Left ventricle myocardium inferior (tissue), 1 donor: ENCODE measurements around the gene SLCO4A1. TPM values are rescaled to one million over a fixed set of nuclear protein-coding genes. Genes with fewer than 3 reads are reported as not detected.

Experiments
- DNase-seq: peaks from one replicate; pipeline ENCODE4 v3.0.0-alpha.2; 2020
- H3K27ac ChIP-seq: fragments of 200-600 bp; replicated peaks from 2 replicates; pipeline ENCODE4 v1.8.0; 2021
- H3K27me3 ChIP-seq: fragments of 200-600 bp; 2 replicates; pipeline ENCODE4 v1.8.0; 2021; ENCODE audit warnings: low read depth
- H3K36me3 ChIP-seq: fragments of 200-600 bp; 2 replicates; pipeline ENCODE4 v1.8.0; 2021
- H3K4me1 ChIP-seq: fragments of 200-600 bp; 2 replicates; pipeline ENCODE4 v1.8.0; 2021
- H3K4me3 ChIP-seq: fragments of 200-600 bp; 2 replicates; pipeline ENCODE4 v1.8.0; 2021; ENCODE audit warnings: mild to moderate bottlenecking, moderate library complexity
- H3K9me3 ChIP-seq: fragments of 200-600 bp; replicated peaks from 2 replicates; pipeline ENCODE4 v1.8.0; 2021
- intact Hi-C: fragments of 100-400 bp; cut with micrococcal nuclease; formaldehyde crosslinking; loops from one replicate; pipeline ENCODE4 v1.11.0; 2022
- total RNA-seq: library from RNA; stranded (reverse); fragmentation: NEBNext Ultra II Directional; extraction: Animal tissue kit (Norgen Biotek cat#: 25700); gene quantifications from one replicate; pipeline ENCODE4 v1.2.1, GENCODE V29; 2021
- TF ChIP-seq, protein P1 (sequence below): fragments of 200-600 bp; IDR thresholded peaks from 2 replicates; pipeline ENCODE4 v1.8.0; 2021; ENCODE audit warnings: antibody characterized with exemption, mild to moderate bottlenecking, borderline replicate concordance
- donor health status: DM: no; HTN: yes; CAD: no; lungs with severe emphysema.

Gene SLCO4A1
- total RNA-seq, 1 donor from 2014 or later: 12.7 TPM

- TF ChIP-seq, protein P1, sequence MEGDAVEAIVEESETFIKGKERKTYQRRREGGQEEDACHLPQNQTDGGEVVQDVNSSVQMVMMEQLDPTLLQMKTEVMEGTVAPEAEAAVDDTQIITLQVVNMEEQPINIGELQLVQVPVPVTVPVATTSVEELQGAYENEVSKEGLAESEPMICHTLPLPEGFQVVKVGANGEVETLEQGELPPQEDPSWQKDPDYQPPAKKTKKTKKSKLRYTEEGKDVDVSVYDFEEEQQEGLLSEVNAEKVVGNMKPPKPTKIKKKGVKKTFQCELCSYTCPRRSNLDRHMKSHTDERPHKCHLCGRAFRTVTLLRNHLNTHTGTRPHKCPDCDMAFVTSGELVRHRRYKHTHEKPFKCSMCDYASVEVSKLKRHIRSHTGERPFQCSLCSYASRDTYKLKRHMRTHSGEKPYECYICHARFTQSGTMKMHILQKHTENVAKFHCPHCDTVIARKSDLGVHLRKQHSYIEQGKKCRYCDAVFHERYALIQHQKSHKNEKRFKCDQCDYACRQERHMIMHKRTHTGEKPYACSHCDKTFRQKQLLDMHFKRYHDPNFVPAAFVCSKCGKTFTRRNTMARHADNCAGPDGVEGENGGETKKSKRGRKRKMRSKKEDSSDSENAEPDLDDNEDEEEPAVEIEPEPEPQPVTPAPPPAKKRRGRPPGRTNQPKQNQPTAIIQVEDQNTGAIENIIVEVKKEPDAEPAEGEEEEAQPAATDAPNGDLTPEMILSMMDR: no peak
- intact Hi-C loops: no loop called here
- no peak for DNase-seq
- Histone ChIP-seq H3K4me3 (no peak overlapping the region), H3K27ac (no peak overlapping the region), H3K9me3 (no peaks in the 10 kb centered on the region), H3K4me1 (peaks cover 41% of the 10 kb centered on the region), H3K36me3 (no peaks in the 10 kb centered on the region), H3K27me3 (peaks cover 93% of the 10 kb centered on the region)
These were observed 3.5 kb upstream of the SLCO4A1 start for GRCh38 chr20:62638679-62639406.

- H3K4me1 ChIP-seq: peaks cover 51% of the 10 kb centered on the region
- no peak overlapping the region for H3K27ac ChIP-seq
- no peaks in the 10 kb centered on the region for H3K9me3 ChIP-seq
- H3K36me3 ChIP-seq: no peaks in the 10 kb centered on the region
- H3K27me3 ChIP-seq: peaks cover 93% of the 10 kb centered on the region
- intact Hi-C loops: no loop called here
- TF ChIP-seq, protein P1: no peak
- no peak for DNase-seq
- no peak overlapping the region for H3K4me3 ChIP-seq
These were observed 2.5 kb upstream of the SLCO4A1 start for GRCh38 chr20:62639765-62640164.

DNA sequence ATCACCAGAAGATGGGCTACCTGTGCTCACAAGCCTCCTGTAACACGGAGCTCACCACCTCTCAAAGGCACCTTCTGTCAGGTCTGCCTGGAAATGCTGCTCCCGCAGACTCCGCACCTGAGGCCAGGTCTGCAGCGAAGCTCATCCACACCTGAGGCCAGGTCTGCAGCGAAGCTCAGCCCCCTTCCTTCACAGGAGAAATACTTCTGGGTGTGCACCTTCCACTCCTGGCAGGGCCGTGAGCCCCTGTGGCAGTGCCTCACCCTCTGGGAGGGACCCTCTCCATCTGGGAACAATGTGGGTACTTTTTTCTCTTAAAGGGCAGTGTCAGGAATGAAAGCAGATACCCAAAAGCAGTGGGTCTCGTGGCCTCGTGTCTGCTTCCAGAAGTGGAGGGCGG is 1.4 kb upstream of the SLCO4A1 start:
- Histone ChIP-seq H3K27me3 (peaks cover 83% of the 10 kb centered on the region), H3K9me3 (no peaks in the 10 kb centered on the region), H3K4me3 (no peak overlapping the region), H3K36me3 (peaks cover under 1% of the 10 kb centered on the region), H3K4me1 (peaks cover 59% of the 10 kb centered on the region), H3K27ac (no peak overlapping the region)
- intact Hi-C loops: no loop called here
- DNase-seq: no peak
- TF ChIP-seq, protein P1: no peak

GRCh38 chr20:62641321-62642050 is 817 bp upstream of the SLCO4A1 start:
- intact Hi-C loops: no loop called here
- Histone ChIP-seq H3K27me3 (peaks cover 77% of the 10 kb centered on the region), H3K4me1 (peaks cover 61% of the 10 kb centered on the region), H3K4me3 (peak overlapping the region; percentile 81), H3K27ac (peak overlapping the region; percentile 86), H3K9me3 (no peaks in the 10 kb centered on the region), H3K36me3 (peaks cover 2% of the 10 kb centered on the region)
- TF ChIP-seq, protein P1: no peak
- no peak for DNase-seq

GRCh38 chr20:62642666-62643520 is 590 bp downstream of the SLCO4A1 start:
- peak overlapping the region; percentile 86 for H3K27ac ChIP-seq
- DNase-seq: no peak
- peak overlapping the region; percentile 81 for H3K4me3 ChIP-seq
- H3K27me3 ChIP-seq: peaks cover 70% of the 10 kb centered on the region
- TF ChIP-seq, protein P1: no peak
- intact Hi-C loops: no loop called here
- H3K9me3 ChIP-seq: no peaks in the 10 kb centered on the region
- peaks cover 2% of the 10 kb centered on the region for H3K36me3 ChIP-seq
- peaks cover 69% of the 10 kb centered on the region for H3K4me1 ChIP-seq
